HL-60 (cell line): ENCODE measurements around the gene CRMP1.

Experiments
- DNase-seq, 2 experiments: peaks; one replicate each; pipeline ENCODE4 v3.0.0-alpha.2; 2010 to 2020; ENCODE audit warnings: low read depth in 1 of 2, low spot score in 1 of 2
- H3K27ac ChIP-seq: fragments of 250-450 bp; sonication (Bioruptor Pico); replicated peaks from 2 replicates; pipeline ENCODE4 v1.5.1; 2020; ENCODE audit warnings: mild to moderate bottlenecking, moderate library complexity
- H3K27me3 ChIP-seq: fragments of 250-450 bp; sonication (Bioruptor Pico); 2 replicates; pipeline ENCODE4 v1.5.1; 2021; ENCODE audit warnings: mild to moderate bottlenecking, moderate library complexity; ENCODE audit not compliant: insufficient read depth, poor library complexity, severe bottlenecking
- H3K4me3 ChIP-seq: replicated peaks from 2 replicates; pipeline ENCODE4 v1.5.1; 2011; ENCODE audit warnings: mild to moderate bottlenecking, control low read depth, low read length; ENCODE audit not compliant: insufficient read depth
- CTCF ChIP-seq: IDR thresholded peaks from one replicate; pipeline ENCODE4 v1.5.1; 2011; ENCODE audit warnings: low read length, control low read depth, inconsistent platforms; ENCODE audit not compliant: insufficient read depth
- GABPA ChIP-seq: IDR thresholded peaks from 2 replicates; pipeline ENCODE4 v1.6.1; 2012; ENCODE audit warnings: low read depth
- POLR2AphosphoS5 ChIP-seq: IDR thresholded peaks from 2 replicates; pipeline ENCODE4 v1.6.1; 2012; ENCODE audit warnings: low read depth
- REST ChIP-seq: IDR thresholded peaks from 2 replicates; pipeline ENCODE4 v1.6.1; 2012; ENCODE audit warnings: low read depth; ENCODE audit not compliant: insufficient replicate concordance
- SPI1 ChIP-seq: IDR thresholded peaks from 2 replicates; pipeline ENCODE4 v1.6.1; 2012; ENCODE audit warnings: low read depth, mild to moderate bottlenecking, borderline replicate concordance

CRMP1 gene

GRCh38 chr4:5906191-5906590 lies 13.3 kb upstream of the CRMP1 start:
- H3K27me3 ChIP-seq: no peaks in the 10 kb centered on the region
- H3K4me3 ChIP-seq: no peak overlapping the region
- TF ChIP-seq REST (no peak), CTCF (no peak), GABPA (no peak), POLR2AphosphoS5 (no peak), SPI1 (no peak)
- DNase-seq: no peak
- H3K27ac ChIP-seq: no peak overlapping the region

- DNase-seq: no peak
- TF ChIP-seq CTCF: no peak
- TF ChIP-seq GABPA: no peak
- no peak for TF ChIP-seq POLR2AphosphoS5
- TF ChIP-seq SPI1: no peak
- no peak for TF ChIP-seq REST
- H3K4me3 ChIP-seq: no peak overlapping the region
- H3K27me3 ChIP-seq: no peaks in the 10 kb centered on the region
- H3K27ac ChIP-seq: no peak overlapping the region
Measured at GRCh38 chr4:5905714-5906113, 12.8 kb upstream of the CRMP1 start.

GRCh38 chr4:5900844-5901243 lies 8.0 kb upstream of the CRMP1 start:
- Histone ChIP-seq H3K27me3 (peaks cover 3% of the 10 kb centered on the region), H3K4me3 (no peak overlapping the region), H3K27ac (no peak overlapping the region)
- TF ChIP-seq GABPA (no peak), POLR2AphosphoS5 (no peak), REST (no peak), CTCF (no peak), SPI1 (no peak)
- DNase-seq: no peak
